NCI-H774 (cell line): ENCODE data around the gene PUS1.

ENCODE experiments used
- DNase-seq: peaks from one replicate; lab custom pipeline; 2025; lab: John Stamatoyannopoulos, UW

PUS1 gene

DNA sequence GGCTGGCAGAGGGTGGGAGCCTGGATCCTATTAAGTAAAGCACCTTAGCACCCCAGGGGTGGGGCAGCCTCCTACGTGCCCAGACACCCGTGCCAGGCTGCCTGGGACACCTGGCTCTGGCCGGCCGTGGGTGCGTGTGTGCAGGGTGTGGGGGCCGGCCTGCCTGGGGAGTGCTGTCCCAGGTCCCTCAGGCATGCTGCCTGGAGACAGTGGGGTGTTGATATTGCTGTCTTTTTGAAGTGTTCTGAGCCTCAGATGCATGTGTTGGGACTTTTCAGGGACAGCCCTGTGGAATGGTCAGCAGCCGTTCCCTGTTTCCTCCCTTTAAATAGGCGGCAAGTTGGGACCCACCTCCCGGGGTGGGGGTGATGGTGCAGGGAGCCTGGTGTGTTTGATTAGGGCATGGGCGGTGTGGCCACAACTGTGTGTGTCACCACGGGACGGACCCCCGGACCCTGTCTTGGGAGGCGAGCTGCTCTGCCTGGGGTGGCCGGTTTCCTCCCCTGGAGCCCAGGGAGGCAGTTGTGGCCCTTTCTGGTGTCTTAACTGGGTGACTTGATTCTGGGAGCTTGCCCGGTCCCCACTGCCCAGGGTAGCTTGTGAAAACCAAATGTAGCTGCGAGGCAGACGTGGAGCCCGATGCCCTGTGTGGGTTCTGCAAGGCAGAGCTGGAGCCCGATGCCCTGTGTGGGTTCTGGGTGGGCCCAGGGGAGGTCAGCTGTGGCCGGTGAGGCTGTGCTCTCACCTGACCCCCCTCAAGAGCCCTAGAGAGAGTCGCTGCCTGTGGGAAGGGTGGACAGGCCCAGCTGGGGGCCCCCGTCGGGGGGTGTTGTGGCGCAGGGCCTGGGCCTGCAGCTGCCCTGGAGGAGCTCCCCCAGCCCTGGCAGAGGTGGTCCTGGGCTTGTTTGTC lies 26.5 kb upstream of the PUS1 start:
- DNase-seq: no peak

DNA sequence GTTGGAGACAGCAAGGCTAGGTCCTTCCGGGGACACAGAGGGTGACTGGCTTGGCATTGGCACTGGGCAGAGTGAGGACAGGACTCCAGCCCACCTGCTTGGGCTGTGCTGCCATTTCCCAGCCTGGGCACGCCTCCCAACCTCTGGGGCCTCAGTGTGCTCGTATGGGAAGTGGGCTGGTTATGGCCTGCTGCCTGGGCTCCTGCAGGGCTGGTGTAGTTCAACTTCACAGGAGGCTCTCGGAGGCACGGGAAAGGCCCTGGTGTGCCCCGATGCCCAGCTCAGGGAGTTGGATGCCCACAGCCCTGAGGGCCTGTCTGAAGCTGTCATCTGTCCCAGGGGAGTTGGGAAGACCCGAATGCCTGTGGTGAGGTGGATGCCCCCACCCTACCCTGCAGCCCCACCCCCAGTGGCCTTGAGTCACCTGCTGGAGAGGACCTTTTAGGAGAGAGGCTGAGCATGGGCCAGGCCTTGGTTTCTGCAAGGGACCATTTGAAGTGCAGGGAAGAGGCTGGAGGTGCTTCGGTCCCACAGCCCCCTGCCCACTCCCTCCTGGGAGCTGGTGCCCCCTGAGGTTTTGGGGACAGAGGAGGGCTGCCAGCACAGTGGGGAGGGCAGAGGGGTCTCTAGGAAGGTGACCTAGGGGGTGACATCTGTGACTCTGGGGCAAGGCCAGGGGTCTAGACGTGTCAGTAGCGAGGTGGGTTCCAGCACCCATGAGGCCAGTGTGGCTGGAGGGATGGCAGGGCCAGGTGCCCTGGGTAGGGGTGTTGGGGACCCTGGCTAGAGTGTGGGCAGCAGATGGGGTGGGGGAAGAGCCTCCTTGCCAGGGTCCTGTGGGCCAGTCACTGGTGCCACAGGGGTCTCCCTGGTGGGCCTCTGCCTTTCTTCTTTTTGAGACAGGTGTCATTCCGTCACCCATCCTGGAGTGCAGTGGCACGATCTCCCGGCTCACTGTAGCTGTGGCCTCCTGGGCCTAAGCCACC lies 25.5 kb upstream of the PUS1 start:
- no peak for DNase-seq

DNA sequence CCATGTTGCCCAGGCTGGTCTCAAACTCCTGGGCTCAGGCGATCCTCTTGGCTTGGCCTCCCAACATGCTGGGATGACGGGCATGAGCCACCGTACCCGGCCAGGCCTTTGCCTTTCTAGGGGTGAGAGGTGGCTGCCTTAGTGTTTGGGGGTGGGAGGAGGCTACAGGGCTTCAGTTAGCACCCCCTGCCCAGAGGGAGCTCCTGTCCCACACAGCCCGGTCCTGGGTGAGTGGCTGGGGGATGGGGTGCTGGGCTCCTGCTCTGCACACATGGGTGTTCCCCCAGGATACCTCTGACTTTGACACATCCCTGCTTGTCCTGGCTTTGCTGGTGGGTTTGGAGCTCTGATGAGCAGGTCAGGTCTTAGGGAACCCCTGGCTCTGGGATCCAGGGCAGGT lies 24.7 kb upstream of the PUS1 start:
- DNase-seq: no peak

DNA sequence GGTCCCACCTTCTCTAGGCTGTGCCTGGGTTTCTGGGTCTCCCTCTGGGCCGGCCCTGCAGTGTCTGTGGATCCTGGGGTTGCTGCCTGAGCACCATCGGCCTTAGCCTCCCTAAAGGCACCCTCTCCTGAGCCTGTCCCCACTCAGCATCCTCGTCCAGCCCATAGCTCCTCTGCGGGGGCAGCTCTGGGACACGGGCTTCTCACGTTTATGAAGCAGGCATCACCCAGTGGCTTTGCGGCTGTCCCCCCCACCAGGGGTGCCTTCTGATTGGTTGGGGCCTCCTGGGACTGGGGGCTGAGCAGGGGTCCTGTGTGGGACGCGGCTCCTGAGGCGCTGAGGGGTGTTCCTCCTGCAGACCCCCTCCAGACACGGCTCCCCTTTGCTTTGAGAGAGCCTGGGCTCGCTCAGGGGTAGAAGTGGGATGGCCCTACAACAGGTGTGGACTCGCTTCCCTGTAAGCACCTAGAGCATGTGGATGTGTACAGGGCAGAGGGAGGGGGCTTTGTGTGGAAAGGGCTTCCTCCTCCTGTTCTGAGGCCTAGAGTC lies 23.9 kb upstream of the PUS1 start:
- no peak for DNase-seq

DNA sequence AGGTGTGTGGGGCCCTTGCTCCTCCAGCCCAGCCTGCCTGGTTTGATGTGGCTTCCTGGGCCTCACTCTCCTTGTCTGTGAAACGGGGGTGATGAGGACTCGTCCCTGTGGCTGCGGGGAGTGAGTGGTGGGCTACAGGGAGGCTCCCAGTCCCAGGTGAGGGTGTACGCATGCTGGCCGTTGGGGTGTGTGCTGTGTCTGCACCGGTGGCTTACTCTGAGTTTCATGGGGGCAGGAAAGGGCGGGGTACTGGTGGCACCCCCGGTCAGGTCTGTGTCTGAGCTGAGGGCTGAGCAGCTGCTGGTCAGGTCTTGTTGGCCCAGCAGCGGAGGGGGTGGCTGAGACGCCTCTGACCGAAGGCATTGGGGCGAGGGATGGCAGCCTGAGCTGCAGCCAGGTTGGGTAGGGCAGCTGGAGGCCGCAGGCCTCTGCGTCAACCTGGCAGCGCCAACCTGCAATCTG lies 23.4 kb upstream of the PUS1 start:
- DNase-seq: no peak

DNA sequence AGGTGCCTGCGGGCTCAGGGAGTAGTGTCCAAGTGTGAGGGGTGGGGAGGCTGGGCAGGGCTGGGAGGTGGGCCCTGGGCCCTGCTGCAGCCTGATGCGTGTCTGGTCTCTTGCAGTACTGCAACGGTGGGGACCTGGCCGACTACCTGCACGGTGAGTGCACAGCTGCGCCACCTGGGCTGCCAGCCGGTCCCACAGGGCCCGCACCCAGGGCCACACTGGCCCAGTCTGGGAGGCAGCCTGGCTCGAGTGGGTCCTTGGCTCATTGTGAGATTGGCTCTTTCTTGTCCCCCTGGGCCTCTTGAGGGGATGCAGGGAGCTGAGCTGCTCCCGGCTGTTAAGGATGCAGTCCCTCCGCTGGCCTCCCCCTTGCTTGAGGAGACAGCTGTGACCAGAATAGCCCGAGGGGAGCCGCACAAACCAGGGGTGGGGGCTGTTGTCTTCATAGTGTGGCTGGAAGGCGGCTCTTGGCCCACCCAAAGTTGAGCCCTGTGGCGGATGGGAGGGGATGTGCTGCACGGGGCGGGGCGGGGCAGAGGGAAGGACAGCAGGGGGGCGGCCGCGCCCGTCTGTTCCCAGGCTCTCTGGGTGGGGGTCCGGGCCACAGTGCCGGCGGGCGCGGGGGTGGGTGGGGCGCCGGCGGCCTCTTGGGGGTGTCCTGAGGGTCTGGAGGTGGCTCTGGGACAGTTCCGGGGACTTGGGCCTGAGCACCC lies 21.5 kb upstream of the PUS1 start:
- no peak for DNase-seq

DNA sequence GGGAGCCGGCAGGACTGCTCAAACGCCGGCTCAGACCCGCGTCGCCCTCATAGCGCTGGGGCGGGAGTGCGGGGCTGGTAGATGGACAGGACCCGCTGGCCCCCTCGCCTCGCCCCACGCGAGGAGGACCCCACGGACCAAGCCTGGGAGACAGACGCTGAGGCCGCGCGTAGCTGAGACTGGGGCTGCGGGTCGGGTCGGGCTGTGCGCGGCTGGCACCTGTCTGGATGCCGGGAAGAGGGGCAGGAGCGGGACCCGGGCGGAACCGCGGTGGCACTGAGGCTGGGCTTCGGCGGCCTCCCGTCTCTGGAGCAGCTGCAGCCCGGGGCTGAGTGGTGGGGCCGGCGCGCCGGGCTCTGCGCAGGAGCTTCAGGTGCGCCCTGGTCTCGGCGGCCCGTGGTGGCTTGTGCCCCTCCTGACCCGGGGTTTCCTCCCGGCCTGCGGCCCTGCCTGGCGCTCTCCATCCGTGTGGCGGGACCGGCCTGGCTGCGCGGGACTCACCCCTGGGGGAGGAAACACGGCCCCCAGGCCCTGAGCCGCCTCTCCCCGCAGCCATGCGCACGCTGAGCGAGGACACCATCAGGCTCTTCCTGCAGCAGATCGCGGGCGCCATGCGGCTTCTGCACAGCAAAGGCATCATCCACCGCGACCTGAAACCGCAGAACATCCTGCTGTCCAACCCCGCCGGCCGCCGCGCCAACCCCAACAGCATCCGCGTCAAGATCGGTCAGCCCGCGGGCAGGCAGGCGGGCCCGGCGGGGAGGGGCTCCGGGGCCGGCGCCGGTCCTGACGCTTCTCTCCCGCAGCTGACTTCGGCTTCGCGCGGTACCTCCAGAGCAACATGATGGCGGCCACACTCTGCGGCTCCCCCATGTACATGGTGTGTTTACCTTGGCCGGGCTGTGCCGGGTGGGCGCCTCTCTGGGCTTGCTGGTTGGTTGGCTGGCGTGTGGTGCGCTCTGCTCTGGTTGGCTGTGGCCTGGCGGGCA lies 20.7 kb upstream of the PUS1 start:
- no peak for DNase-seq

DNA sequence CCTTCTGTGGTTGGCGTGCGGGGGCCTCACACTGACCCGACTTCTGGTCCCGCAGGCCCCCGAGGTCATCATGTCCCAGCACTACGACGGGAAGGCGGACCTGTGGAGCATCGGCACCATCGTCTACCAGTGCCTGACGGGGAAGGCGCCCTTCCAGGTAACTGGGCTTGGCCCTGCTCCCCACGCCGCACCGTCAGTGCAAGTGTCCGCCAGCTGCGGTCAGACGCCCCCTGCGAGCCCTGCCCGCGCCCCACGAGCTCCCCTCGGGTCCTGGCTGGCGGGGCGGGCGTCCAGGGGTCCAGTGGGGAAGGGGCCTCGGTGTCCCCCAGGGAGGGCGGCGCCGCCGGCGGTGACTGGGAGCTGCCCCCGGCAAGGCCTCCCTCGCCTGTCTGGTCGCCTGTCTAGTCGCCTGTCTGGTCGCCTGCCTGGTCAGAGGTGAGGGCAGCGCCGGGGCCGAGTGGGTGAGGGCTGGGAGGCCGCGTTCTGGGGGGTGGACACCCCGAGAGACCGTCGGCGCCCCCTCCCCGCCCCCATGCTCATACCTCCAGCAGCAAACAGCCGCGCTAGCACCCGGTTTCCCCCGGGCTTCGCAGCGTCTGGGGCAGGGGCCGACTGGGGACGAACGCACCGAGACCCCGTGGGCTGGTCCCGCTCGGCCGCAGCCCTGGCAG lies 19.9 kb upstream of the PUS1 start:
- no peak for DNase-seq

DNA sequence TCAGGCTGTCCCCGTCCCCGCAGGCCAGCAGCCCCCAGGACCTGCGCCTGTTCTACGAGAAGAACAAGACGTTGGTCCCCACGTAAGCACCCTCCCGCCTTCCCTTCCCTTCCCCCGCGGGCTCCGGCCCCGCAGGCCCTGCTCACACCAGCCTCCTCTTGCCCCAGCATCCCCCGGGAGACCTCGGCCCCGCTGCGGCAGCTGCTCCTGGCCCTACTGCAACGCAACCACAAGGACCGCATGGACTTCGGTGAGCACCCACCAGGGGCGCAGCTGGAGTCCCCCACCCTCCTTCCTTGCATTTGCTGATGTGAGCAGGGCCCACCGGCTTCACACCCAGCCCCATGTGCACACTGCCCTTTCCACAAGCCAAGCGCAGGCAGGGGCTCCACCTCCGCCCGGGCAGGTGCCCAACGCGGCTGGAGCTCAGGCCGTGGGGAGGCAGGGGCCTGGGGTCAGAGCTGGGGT lies 19.3 kb upstream of the PUS1 start:
- DNase-seq: no peak

DNA sequence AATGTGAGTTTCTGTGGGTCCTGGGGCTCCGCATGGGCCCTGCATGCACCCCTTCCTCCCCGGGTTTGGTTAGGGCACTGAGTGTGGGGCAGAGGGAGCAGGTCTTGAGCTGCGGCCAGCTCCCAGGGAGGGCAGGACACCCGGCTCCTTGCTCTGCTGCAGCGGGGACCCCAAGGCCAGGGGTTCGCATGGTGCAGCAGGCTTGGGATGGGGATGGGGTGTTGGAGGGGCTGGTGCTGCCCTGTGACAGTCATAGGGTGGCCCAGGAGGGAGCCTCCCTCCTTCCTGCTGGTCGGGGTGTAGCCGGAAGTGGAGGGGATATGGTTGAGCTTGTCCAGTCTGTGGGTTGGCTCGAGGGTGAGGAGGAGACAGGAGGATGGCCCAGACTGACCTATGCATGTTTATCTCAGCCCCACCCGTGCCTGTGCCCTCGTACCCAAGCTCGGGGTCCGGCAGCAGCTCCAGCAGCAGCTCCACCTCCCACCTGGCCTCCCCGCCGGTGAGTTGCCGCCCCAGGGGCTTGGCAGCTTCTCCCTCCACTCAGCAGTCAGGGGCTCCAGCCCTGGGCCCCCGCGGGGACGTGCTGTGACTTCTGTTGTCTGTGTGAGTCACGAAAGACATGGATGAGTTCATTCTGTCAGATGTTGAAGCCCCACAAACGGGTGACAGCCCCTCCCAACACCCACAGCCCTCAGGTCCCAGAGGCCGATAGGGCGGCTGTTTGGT lies 18.6 kb upstream of the PUS1 start:
- no peak for DNase-seq

DNA sequence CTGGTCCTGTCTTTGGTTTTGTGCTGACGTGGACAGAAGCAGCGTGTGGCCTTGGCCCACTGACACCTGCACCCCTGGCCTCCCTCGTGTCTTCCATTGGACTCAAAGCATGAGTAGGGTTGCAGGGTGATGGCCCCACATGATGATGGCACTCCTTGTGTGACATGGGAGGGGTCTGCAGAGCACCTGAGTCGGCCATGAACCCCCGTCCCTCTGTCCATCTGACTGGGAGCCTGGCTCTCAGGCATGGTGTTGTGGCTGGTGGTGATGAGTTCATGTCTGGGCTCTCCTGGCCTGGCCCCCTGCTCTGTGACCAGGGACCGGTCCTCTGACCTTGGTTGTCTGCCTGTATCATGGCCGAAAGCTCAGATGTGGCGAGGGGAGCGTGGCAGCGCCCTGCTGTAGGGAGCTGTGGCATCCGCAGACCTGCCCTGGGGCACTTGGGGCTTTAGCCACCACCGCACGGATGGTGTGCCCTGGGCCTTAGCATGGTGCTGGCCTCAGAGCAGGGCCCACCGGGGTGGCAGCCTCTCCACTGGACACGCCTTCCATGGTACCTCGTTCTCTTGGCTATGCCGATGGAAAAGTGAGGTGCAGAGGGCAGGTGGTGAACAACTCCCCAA lies 17.9 kb upstream of the PUS1 start:
- no peak for DNase-seq

DNA sequence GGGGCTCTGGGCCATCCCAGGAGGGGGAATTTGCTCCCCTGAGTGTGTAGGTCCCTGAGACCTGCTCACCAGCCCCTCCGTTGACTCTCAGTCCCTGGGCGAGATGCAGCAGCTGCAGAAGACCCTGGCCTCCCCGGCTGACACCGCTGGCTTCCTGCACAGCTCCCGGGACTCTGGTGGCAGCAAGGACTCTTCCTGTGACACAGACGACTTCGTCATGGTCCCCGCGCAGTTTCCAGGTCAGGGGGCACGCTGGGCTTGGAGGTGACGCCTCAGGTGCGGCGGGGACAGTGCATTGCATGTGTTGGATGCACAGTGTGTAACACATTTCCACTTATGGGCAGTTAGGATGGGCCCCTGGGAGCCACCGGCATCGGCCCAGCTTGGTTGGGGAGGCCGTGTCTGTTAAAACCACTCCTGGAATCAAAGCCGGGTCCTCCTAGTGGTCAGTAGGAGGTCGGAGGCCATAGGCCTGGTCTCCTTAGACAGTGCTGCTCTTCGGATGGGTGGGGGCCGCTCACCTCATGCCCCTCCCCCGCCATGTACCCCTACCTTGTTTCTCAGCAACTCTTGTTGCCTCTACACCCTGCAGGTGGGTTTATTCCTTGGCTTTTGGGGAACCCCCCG lies 17.1 kb upstream of the PUS1 start:
- no peak for DNase-seq

DNA sequence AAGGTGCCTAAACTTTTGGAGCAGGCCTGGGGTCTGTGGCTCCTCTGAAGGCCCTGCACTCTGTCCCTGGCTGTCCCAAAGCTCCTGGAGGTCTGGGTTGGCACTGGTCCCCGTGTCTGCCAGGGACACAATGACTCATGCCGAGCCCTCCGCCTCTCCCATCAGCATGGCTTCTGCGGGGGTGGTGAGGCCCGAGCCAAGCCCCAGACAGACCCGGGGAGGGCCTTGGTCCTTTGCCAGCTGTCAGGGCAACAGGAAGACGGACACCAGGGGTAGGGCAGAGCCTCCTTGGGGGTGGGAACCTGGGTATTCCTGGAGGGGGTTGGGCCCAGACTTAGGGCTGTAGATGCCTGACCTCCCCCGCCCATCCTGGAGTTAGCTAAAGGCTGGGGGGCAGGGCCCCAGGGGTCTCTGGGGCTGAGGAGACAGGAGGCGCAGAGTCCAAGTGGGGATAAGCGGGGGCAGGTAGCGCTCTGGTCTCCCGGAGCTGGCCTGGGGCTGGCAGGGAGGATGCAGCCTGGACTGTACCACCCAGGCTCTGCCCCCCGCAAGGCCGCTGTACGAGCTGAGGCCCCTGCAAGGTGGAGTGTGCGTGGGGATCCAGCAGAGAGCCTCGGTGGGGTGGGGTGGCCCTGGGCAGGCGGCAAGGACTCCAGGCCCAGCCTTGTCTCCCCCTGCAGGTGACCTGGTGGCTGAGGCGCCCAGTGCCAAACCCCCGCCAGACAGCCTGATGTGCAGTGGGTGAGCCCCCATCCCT lies 16.4 kb upstream of the PUS1 start:
- DNase-seq: no peak

DNA sequence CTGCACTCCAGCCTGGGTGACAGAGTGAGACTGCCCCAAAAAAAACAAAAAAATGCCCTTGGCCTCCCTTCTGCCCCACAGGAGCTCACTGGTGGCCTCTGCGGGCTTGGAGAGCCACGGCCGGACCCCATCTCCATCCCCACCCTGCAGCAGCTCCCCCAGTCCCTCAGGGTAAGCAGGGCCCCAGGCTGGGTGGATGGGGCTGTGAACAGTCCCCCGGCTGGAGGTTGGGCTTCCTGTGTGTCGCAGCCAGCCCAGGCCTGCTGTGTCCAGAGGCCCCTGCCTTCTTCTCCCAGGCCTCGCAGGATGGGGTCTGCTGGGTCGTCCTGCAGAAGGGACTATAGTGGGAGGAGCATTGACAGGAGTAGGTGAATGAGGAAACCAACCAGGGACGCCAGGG lies 15.4 kb upstream of the PUS1 start:
- no peak for DNase-seq

DNA sequence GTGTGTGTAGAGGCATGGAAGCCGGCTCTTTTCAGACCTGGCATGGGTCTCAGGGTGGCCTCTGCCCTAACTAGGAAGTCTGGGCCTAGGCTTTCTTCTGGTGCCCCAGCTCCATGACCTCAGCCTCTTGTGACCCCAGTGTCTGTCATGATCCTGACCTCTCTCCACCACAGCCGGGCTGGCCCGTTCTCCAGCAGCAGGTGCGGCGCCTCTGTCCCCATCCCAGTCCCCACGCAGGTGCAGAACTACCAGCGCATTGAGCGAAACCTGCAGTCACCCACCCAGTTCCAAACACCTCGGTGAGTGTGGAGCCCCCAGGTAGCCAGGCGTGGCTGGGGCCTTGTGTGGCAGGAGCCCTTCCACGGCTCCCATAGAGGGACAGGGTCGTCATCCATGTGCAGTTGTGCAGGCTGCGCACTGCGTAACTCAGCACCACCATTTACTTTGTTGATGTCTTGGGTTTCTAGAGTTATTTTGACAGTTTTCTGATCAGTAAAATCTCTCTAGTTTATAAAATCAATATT lies 14.8 kb upstream of the PUS1 start:
- DNase-seq: no peak

DNA sequence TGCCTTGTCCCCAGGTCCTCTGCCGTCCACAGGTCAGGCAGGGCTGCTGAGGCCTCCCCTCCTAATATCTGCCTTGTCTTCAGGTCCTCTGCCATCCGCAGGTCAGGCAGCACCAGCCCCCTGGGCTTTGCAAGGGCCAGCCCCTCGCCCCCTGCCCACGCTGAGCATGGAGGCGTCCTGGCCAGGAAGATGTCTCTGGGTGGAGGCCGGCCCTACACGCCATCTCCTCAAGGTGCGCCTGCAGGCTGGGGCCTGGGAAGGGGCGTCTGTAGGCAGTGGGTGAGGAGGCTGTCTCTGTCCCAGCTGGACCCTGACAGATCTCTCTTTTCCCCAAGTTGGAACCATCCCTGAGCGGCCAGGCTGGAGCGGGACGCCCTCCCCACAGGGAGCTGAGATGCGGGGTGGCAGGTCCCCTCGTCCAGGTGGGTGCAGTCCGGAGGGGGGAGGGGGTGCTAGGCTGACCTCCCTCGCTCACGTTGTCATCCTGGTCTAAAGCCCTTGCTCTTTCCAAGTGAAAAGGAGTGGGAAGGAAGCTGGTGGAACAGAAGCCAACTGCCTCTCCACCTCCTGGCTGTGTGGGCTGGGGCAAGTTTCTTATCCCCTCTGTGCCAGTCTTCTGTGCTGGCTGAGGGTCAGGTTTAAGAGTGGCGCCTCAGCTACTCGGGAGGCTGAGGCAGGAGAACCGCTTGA lies 13.9 kb upstream of the PUS1 start:
- no peak for DNase-seq

DNA sequence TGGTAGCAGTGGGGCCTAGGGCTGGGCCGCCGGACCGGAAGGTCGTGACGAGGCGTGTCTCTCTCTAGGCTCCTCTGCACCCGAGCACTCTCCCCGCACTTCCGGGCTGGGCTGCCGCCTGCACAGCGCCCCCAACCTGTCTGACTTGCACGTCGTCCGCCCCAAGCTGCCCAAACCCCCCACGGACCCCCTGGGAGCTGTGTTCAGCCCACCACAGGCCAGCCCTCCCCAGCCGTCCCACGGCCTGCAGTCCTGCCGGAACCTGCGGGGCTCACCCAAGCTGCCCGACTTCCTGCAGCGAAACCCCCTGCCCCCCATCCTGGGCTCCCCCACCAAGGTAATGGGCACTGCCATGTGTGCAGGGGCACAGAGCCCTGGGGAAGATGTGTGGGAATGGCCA lies 13.3 kb upstream of the PUS1 start:
- DNase-seq: no peak
